ENCODE data around the gene PTH1R.

GRCh38 chr3:46918634-46919033, 41.1 kb downstream of the PTH1R start:
- TF ChIP-seq CTCF (IDR thresholded peaks at IDR 0.05 in 2 of 3, conservative IDR thresholded peaks at IDR 0.05 in 1 of 3; ENCODE audit: control insufficient read depth in 2 of 3, extremely low read depth in 1 of 3, insufficient read depth in 1 of 3, low read depth in 3 of 3, low read length in 3 of 3) (no peak), RAD21 (IDR thresholded peaks at IDR 0.05; ENCODE audit: insufficient read depth, low read depth, low read length) (no peak), EZH2 (IDR thresholded peaks at IDR 0.05; ENCODE audit: borderline replicate concordance, control insufficient read depth, low read depth, low read length) (no peak), IRF3 (IDR thresholded peaks at IDR 0.05) (no peak), EGR1 (IDR thresholded peaks at IDR 0.05; ENCODE audit: borderline replicate concordance in 1 of 2, low read depth in 2 of 2, low read length in 2 of 2) (no peak)

All from GM12878 (cell line).